SK-N-SH treated with all-trans-retinoic acid at 6 μM for 48 hours (cell line): ENCODE data around the gene MEF2B.

ENCODE experiments used
- ATAC-seq: fragments of 200-7000 bp; cut with Tn5 transposase; 3 replicates; pipeline ENCODE4 v1.9.1; 2020; ENCODE audit warnings: mild to moderate bottlenecking, moderate library complexity
- ARNTL ChIP-seq: fragments of 450-650 bp; formaldehyde crosslinking; IDR thresholded peaks from 2 replicates; pipeline ENCODE4 v1.5.0; 2020; ENCODE audit warnings: low read depth, mild to moderate bottlenecking, moderate library complexity, borderline replicate concordance
- BACH2 ChIP-seq: fragments of 250-450 bp; sonication (Bioruptor Pico); IDR thresholded peaks from 2 replicates; pipeline ENCODE4 v1.9.0; 2021; ENCODE audit warnings: mild to moderate bottlenecking, borderline replicate concordance
- GLIS3 ChIP-seq: fragments of 250-450 bp; sonication (Bioruptor Pico); IDR thresholded peaks from 2 replicates; pipeline ENCODE4 v1.5.0; 2020; ENCODE audit warnings: mild to moderate bottlenecking, moderate library complexity
- ISL1 ChIP-seq: fragments of 250-450 bp; sonication (Bioruptor Pico); IDR thresholded peaks from 2 replicates; pipeline ENCODE4 v2.1.2; 2022; ENCODE audit warnings: mild to moderate bottlenecking, moderate library complexity
- PPARA ChIP-seq: fragments of 250-450 bp; sonication (Bioruptor Pico); IDR thresholded peaks from 2 replicates; pipeline ENCODE4 v1.5.0; 2020; ENCODE audit warnings: mild to moderate bottlenecking, borderline replicate concordance
- RARB ChIP-seq: fragments of 250-450 bp; sonication (Bioruptor Pico); IDR thresholded peaks from 2 replicates; pipeline ENCODE4 v1.8.0; 2021; ENCODE audit warnings: mild to moderate bottlenecking, moderate library complexity
- SNAI2 ChIP-seq: fragments of 250-450 bp; sonication (Bioruptor Pico); IDR thresholded peaks from 2 replicates; pipeline ENCODE4 v1.5.0; 2020; ENCODE audit warnings: mild to moderate bottlenecking, moderate library complexity
- TCF4 ChIP-seq: fragments of 250-450 bp; sonication (Bioruptor Pico); IDR thresholded peaks from 2 replicates; pipeline ENCODE4 v1.8.0; 2021; ENCODE audit warnings: mild to moderate bottlenecking, moderate library complexity, borderline replicate concordance
- TOX ChIP-seq: fragments of 250-450 bp; sonication (Bioruptor Pico); IDR thresholded peaks from 2 replicates; pipeline ENCODE4 v1.8.0; 2021; ENCODE audit warnings: mild to moderate bottlenecking, moderate library complexity, borderline replicate concordance
- ZFP3 ChIP-seq: fragments of 250-450 bp; sonication (Bioruptor Pico); IDR thresholded peaks from 2 replicates; pipeline ENCODE4 v1.5.0; 2020; ENCODE audit warnings: mild to moderate bottlenecking, moderate library complexity
- ZFP30 ChIP-seq: fragments of 450-650 bp; formaldehyde crosslinking; IDR thresholded peaks from 2 replicates; pipeline ENCODE4 v1.5.0; 2022; ENCODE audit warnings: mild to moderate bottlenecking, moderate library complexity
- ZNF565 ChIP-seq: fragments of 450-650 bp; formaldehyde crosslinking; conservative IDR thresholded peaks from 2 replicates; pipeline ENCODE4 v1.5.0; 2020; ENCODE audit warnings: low read depth, mild to moderate bottlenecking, moderate library complexity
- ZNF70 ChIP-seq: fragments of 450-650 bp; formaldehyde crosslinking; IDR thresholded peaks from 2 replicates; pipeline ENCODE4 v1.5.0; 2020; ENCODE audit warnings: mild to moderate bottlenecking, moderate library complexity
- ZNF8 ChIP-seq: fragments of 450-650 bp; formaldehyde crosslinking; IDR thresholded peaks from 2 replicates; pipeline ENCODE4 v1.5.0; 2020; ENCODE audit warnings: mild to moderate bottlenecking, moderate library complexity
- TF ChIP-seq, protein P1 (sequence below): fragments of 250-450 bp; sonication (Bioruptor Pico); IDR thresholded peaks from 2 replicates; pipeline ENCODE4 v1.8.0; 2021; ENCODE audit warnings: low read depth, mild to moderate bottlenecking, moderate library complexity, borderline replicate concordance
- TF ChIP-seq, protein P2 (sequence below): fragments of 250-450 bp; sonication (Bioruptor Pico); IDR thresholded peaks from 2 replicates; pipeline ENCODE4 v1.5.1; 2020; ENCODE audit warnings: low read depth, mild to moderate bottlenecking, moderate library complexity
- TF ChIP-seq, protein P3 (sequence below): fragments of 250-450 bp; sonication (Bioruptor Pico); IDR thresholded peaks from 2 replicates; pipeline ENCODE4 v1.8.0; 2020; ENCODE audit warnings: mild to moderate bottlenecking, moderate library complexity, borderline replicate concordance
- TF ChIP-seq, protein P4 (sequence below): fragments of 250-450 bp; sonication (Bioruptor Pico); IDR thresholded peaks from 2 replicates; pipeline ENCODE4 v1.5.1; 2021; ENCODE audit warnings: mild to moderate bottlenecking, moderate library complexity
- TF ChIP-seq, protein P5 (sequence below): fragments of 250-450 bp; sonication (Bioruptor Pico); IDR thresholded peaks from 2 replicates; pipeline ENCODE4 v1.5.0; 2020; ENCODE audit warnings: mild to moderate bottlenecking, moderate library complexity

Gene MEF2B

DNA sequence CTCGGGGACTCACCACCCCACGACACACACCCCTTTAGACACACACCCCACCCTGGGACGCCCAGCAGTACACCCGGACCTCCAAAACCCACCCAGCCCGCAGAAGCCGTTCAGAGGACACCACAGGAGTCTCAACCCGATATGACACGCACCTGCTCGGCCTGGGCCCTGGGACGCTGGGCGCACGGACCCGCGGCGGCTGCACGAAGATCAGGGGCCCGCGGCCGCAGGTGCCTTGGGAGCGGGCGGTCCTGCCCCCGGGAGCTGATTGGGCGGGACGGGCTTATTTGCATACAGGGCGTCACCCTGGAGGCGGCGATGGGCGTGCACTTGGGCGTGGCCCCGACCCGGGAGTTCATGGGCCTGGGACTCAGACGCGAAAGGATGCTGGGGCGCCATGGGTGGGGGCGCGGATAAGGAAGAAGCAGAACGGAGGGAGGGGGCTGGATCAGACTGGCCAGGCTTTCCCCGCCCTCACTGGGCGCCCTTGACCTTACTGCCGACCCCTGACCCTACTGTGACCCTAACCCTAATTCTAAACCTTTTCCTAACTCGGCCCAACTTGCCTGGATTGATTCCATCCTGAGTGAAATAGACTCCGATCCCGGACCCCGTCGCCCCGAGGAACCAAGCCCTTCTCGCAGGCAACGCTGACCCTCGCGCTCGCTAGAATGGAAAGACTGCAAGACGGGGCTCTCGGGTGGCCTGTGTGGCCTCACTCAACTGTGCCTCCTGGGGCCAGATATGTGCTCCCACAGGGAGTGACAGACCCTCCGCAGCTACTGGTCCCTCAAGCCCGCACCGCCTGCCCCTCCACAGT is at the start of gene MEF2B:
TSS of gene MEF2B (minus strand) at position 211 of the 820 bp plus-strand sequence. CDS start 19,528 bp downstream, outside the sequence.
- peak; percentile 92 for ATAC-seq
- TF ChIP-seq, protein P1, sequence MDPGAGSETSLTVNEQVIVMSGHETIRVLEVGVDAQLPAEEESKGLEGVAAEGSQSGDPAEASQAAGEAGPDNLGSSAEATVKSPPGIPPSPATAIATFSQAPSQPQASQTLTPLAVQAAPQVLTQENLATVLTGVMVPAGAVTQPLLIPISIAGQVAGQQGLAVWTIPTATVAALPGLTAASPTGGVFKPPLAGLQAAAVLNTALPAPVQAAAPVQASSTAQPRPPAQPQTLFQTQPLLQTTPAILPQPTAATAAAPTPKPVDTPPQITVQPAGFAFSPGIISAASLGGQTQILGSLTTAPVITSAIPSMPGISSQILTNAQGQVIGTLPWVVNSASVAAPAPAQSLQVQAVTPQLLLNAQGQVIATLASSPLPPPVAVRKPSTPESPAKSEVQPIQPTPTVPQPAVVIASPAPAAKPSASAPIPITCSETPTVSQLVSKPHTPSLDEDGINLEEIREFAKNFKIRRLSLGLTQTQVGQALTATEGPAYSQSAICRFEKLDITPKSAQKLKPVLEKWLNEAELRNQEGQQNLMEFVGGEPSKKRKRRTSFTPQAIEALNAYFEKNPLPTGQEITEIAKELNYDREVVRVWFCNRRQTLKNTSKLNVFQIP (CRISPR knock-in tag): no peak
- TF ChIP-seq, protein P2, sequence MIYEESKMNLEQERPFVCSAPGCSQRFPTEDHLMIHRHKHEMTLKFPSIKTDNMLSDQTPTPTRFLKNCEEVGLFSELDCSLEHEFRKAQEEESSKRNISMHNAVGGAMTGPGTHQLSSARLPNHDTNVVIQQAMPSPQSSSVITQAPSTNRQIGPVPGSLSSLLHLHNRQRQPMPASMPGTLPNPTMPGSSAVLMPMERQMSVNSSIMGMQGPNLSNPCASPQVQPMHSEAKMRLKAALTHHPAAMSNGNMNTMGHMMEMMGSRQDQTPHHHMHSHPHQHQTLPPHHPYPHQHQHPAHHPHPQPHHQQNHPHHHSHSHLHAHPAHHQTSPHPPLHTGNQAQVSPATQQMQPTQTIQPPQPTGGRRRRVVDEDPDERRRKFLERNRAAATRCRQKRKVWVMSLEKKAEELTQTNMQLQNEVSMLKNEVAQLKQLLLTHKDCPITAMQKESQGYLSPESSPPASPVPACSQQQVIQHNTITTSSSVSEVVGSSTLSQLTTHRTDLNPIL (CRISPR knock-in tag): no peak
- TF ChIP-seq SNAI2 (CRISPR knock-in tag): no peak
- TF ChIP-seq ZFP3: no peak
- TF ChIP-seq PPARA (CRISPR knock-in tag): no peak
- TF ChIP-seq TCF4 (CRISPR knock-in tag): no peak
- TF ChIP-seq ZNF70 (CRISPR knock-in tag): no peak
- no peak for TF ChIP-seq GLIS3 (CRISPR knock-in tag)
- TF ChIP-seq, protein P3, sequence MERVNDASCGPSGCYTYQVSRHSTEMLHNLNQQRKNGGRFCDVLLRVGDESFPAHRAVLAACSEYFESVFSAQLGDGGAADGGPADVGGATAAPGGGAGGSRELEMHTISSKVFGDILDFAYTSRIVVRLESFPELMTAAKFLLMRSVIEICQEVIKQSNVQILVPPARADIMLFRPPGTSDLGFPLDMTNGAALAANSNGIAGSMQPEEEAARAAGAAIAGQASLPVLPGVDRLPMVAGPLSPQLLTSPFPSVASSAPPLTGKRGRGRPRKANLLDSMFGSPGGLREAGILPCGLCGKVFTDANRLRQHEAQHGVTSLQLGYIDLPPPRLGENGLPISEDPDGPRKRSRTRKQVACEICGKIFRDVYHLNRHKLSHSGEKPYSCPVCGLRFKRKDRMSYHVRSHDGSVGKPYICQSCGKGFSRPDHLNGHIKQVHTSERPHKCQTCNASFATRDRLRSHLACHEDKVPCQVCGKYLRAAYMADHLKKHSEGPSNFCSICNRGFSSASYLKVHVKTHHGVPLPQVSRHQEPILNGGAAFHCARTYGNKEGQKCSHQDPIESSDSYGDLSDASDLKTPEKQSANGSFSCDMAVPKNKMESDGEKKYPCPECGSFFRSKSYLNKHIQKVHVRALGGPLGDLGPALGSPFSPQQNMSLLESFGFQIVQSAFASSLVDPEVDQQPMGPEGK (CRISPR knock-in tag): no peak
- no peak for TF ChIP-seq ZNF8 (CRISPR knock-in tag)
- TF ChIP-seq BACH2 (CRISPR knock-in tag): no peak
- TF ChIP-seq ZFP30 (CRISPR knock-in tag): no peak

DNA sequence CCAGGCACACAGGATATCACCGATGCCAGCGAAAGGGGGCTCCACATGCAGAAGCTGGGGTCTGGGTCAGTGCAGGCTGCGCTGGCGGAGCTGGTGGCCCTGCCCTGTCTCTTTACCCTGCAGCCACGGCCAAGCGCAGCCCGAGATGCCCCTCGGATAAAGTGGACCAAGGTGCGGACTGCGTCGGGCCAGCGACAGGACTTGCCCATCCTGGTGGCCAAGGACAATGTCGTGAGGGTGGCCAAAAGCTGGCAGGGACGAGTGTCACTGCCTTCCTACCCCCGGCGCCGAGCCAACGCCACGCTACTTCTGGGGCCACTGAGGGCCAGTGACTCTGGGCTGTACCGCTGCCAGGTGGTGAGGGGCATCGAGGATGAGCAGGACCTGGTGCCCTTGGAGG is 48.8 kb upstream of the MEF2B start:
- TF ChIP-seq ZFP30 (CRISPR knock-in tag) (no peak), TOX (no peak), ZNF70 (CRISPR knock-in tag) (no peak), SNAI2 (CRISPR knock-in tag) (no peak), PPARA (CRISPR knock-in tag) (no peak), ZNF565 (CRISPR knock-in tag) (no peak), ISL1 (CRISPR knock-in tag) (no peak), RARB (CRISPR knock-in tag) (no peak), TCF4 (CRISPR knock-in tag) (no peak), ZNF8 (CRISPR knock-in tag) (no peak), BACH2 (CRISPR knock-in tag) (no peak), ARNTL (CRISPR knock-in tag) (no peak)
- TF ChIP-seq, protein P2 (CRISPR knock-in tag): no peak
- TF ChIP-seq, protein P4, sequence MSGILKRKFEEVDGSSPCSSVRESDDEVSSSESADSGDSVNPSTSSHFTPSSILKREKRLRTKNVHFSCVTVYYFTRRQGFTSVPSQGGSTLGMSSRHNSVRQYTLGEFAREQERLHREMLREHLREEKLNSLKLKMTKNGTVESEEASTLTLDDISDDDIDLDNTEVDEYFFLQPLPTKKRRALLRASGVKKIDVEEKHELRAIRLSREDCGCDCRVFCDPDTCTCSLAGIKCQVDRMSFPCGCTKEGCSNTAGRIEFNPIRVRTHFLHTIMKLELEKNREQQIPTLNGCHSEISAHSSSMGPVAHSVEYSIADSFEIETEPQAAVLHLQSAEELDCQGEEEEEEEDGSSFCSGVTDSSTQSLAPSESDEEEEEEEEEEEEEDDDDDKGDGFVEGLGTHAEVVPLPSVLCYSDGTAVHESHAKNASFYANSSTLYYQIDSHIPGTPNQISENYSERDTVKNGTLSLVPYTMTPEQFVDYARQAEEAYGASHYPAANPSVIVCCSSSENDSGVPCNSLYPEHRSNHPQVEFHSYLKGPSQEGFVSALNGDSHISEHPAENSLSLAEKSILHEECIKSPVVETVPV (CRISPR knock-in tag): no peak
- TF ChIP-seq, protein P5, sequence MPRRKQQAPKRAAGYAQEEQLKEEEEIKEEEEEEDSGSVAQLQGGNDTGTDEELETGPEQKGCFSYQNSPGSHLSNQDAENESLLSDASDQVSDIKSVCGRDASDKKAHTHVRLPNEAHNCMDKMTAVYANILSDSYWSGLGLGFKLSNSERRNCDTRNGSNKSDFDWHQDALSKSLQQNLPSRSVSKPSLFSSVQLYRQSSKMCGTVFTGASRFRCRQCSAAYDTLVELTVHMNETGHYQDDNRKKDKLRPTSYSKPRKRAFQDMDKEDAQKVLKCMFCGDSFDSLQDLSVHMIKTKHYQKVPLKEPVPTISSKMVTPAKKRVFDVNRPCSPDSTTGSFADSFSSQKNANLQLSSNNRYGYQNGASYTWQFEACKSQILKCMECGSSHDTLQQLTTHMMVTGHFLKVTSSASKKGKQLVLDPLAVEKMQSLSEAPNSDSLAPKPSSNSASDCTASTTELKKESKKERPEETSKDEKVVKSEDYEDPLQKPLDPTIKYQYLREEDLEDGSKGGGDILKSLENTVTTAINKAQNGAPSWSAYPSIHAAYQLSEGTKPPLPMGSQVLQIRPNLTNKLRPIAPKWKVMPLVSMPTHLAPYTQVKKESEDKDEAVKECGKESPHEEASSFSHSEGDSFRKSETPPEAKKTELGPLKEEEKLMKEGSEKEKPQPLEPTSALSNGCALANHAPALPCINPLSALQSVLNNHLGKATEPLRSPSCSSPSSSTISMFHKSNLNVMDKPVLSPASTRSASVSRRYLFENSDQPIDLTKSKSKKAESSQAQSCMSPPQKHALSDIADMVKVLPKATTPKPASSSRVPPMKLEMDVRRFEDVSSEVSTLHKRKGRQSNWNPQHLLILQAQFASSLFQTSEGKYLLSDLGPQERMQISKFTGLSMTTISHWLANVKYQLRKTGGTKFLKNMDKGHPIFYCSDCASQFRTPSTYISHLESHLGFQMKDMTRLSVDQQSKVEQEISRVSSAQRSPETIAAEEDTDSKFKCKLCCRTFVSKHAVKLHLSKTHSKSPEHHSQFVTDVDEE: no peak
- TF ChIP-seq, protein P3 (CRISPR knock-in tag): no peak
- ATAC-seq: no peak
